ENCODE results near the gene PRKN. TPM values are rescaled to one million over a fixed set of nuclear protein-coding genes. Genes with fewer than 3 reads are reported as not detected.

PRKN gene
- total and polyA plus RNA-seq, 2 donors (not counting 3 experiments of a cell fraction or from before 2014, with no cell fraction given): 0.06 TPM; not detected in 1

DNA sequence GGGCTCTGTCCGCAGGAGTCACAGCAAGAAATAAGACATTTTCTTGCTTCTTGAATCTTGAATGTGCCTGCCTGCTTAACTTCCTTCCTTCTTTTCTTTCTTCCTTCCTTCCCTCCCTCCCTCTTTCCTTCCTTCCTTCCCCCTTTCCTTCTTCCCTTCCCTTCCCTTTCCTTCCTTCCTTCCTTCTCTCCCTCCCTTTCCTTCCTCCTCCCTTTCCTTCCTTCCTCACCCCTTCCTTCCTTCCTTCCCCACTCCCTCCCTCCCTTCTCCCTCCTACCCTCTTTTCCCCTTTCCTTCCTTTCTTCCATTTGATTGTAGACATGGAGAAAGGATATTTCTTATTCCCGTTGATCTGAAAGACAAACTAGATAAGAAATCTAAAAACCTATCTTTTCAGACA, 1016.9 kb downstream of the PRKN start:
- no peak overlapping the region for H3K4me2 ChIP-seq (ENCODE audit: insufficient read depth, low read length)
- ChIA-PET POLR2A (no interaction called here), CTCF (no interaction called here)
- H3K4me1 ChIP-seq (ENCODE audit: control insufficient read depth, extremely low read depth, insufficient read depth, low read length): no peaks in the 10 kb centered on the region
- no peaks in the 10 kb centered on the region for H3K9me1 ChIP-seq (replicated peaks; ENCODE audit: control insufficient read depth, extremely low read depth, insufficient read depth, low read length)
- no peaks in the 10 kb centered on the region for H3K36me3 ChIP-seq (ENCODE audit: control insufficient read depth in 2 of 2, extremely low read depth in 1 of 2, insufficient read depth in 2 of 2, low read length in 2 of 2)
- no peaks in the 10 kb centered on the region for H3K79me2 ChIP-seq (ENCODE audit: control insufficient read depth, insufficient read depth, low read length)
- no peak overlapping the region for H3K4me3 ChIP-seq (replicated peaks in 1 of 3; ENCODE audit: insufficient read depth in 1 of 3, low read depth in 1 of 3, low read length in 3 of 3)
- no peak overlapping the region for H2AFZ ChIP-seq (ENCODE audit: low read depth, low read length)
- intact Hi-C loops (cut with micrococcal nuclease) (no loop called here), dilution Hi-C loops (cut with MboI; ENCODE audit: extremely low pct_ligation_motif_present, low sequenced_read_pairs) (no loop called here)
- FAIRE-seq: no peak
- no peak for TF ChIP-seq JUN (IDR thresholded peaks at IDR 0.05; ENCODE audit: borderline replicate concordance, insufficient read depth, insufficient read length, low read depth)
- TF ChIP-seq POLR2A (IDR thresholded peaks at IDR 0.05; ENCODE audit: low read depth, low read length): no peak
- no peak for TF ChIP-seq POLR2AphosphoS5 (IDR thresholded peaks at IDR 0.05; ENCODE audit: insufficient read depth, low read depth, low read length)
- no peak for TF ChIP-seq FOS (IDR thresholded peaks at IDR 0.05; ENCODE audit: borderline replicate concordance, insufficient read depth, low read length)
- TF ChIP-seq MYC (IDR thresholded peaks at IDR 0.05; ENCODE audit: low read depth, low read length): no peak
- TF ChIP-seq MAX (IDR thresholded peaks at IDR 0.05; ENCODE audit: insufficient read depth, insufficient read length): no peak
- no peak for TF ChIP-seq EZH2 (IDR thresholded peaks at IDR 0.05; ENCODE audit: borderline replicate concordance, low read depth, low read length, severe bottlenecking)
- no peak overlapping the region for H3K9ac ChIP-seq (replicated peaks; ENCODE audit: extremely low read depth, insufficient read depth, low read length)
- H4K20me1 ChIP-seq (replicated peaks; ENCODE audit: control insufficient read depth, extremely low read depth, insufficient read depth, low read length): no peaks in the 10 kb centered on the region
- H3K27ac ChIP-seq (ENCODE audit: insufficient read depth, low read depth, low read length): no peak overlapping the region
- no peak for DNase-seq (ENCODE audit: low read depth, low spot score)
- H3K27me3 ChIP-seq (ENCODE audit: control insufficient read depth in 2 of 2, insufficient read depth in 2 of 2, low read length in 2 of 2): no peaks in the 10 kb centered on the region
- no TSS peak for BruUV-seq (replicated peaks)
- no peaks in the 10 kb centered on the region for H3K9me3 ChIP-seq (replicated peaks; ENCODE audit: control insufficient read depth, insufficient read depth, low read length)

DNA sequence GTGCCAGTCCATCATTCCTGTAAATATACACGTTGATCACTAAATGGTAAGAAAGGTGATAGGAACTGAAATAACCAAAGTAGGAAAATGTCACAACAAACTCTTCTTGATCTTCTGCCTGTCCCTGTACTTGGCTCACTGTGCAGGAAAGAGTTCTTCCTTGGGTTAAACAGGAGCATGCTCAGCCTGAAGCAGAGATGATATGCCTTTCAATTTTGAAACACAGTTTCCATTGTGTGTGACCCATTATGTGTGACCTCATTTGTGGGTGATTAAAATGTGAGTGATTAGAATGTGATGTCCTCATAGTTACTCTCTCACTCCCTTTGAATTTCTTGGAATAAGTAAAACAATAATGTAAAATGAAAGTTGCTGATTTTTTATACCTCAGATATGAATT, 1026.5 kb downstream of the PRKN start:
- Histone ChIP-seq H3K36me3 (ENCODE audit: control insufficient read depth in 2 of 2, extremely low read depth in 1 of 2, insufficient read depth in 2 of 2, low read length in 2 of 2) (no peaks in the 10 kb centered on the region), H3K27ac (ENCODE audit: insufficient read depth, low read depth, low read length) (no peak overlapping the region), H3K9me1 (replicated peaks; ENCODE audit: control insufficient read depth, extremely low read depth, insufficient read depth, low read length) (no peaks in the 10 kb centered on the region), H3K27me3 (ENCODE audit: control insufficient read depth in 2 of 2, insufficient read depth in 2 of 2, low read length in 2 of 2) (no peaks in the 10 kb centered on the region), H3K4me2 (ENCODE audit: insufficient read depth, low read length) (no peak overlapping the region), H4K20me1 (replicated peaks; ENCODE audit: control insufficient read depth, extremely low read depth, insufficient read depth, low read length) (no peaks in the 10 kb centered on the region), H3K4me3 (replicated peaks in 1 of 3; ENCODE audit: insufficient read depth in 1 of 3, low read depth in 1 of 3, low read length in 3 of 3) (no peak overlapping the region), H2AFZ (ENCODE audit: low read depth, low read length) (no peak overlapping the region), H3K9ac (replicated peaks; ENCODE audit: extremely low read depth, insufficient read depth, low read length) (no peak overlapping the region), H3K79me2 (ENCODE audit: control insufficient read depth, insufficient read depth, low read length) (no peaks in the 10 kb centered on the region), H3K9me3 (replicated peaks; ENCODE audit: control insufficient read depth, insufficient read depth, low read length) (no peaks in the 10 kb centered on the region), H3K4me1 (ENCODE audit: control insufficient read depth, extremely low read depth, insufficient read depth, low read length) (no peaks in the 10 kb centered on the region)
- BruUV-seq (replicated peaks): no TSS peak
- no peak for DNase-seq (ENCODE audit: low read depth, low spot score)
- FAIRE-seq: no peak
- ChIA-PET POLR2A (no interaction called here), CTCF (no interaction called here)
- TF ChIP-seq GATA2 (IDR thresholded peaks at IDR 0.05; ENCODE audit: insufficient read depth, insufficient read length, low read depth, low read length) (no peak), JUN (IDR thresholded peaks at IDR 0.05; ENCODE audit: borderline replicate concordance, insufficient read depth, insufficient read length, low read depth) (no peak), EZH2 (IDR thresholded peaks at IDR 0.05; ENCODE audit: borderline replicate concordance, low read depth, low read length, severe bottlenecking) (no peak), FOS (IDR thresholded peaks at IDR 0.05; ENCODE audit: borderline replicate concordance, insufficient read depth, low read length) (no peak), MYC (IDR thresholded peaks at IDR 0.05; ENCODE audit: low read depth, low read length) (no peak), POLR2A (IDR thresholded peaks at IDR 0.05; ENCODE audit: low read depth, low read length) (no peak), POLR2AphosphoS5 (IDR thresholded peaks at IDR 0.05; ENCODE audit: insufficient read depth, low read depth, low read length) (no peak), MAX (IDR thresholded peaks at IDR 0.05; ENCODE audit: insufficient read depth, insufficient read length) (no peak)
- TF ChIP-seq, protein P1, sequence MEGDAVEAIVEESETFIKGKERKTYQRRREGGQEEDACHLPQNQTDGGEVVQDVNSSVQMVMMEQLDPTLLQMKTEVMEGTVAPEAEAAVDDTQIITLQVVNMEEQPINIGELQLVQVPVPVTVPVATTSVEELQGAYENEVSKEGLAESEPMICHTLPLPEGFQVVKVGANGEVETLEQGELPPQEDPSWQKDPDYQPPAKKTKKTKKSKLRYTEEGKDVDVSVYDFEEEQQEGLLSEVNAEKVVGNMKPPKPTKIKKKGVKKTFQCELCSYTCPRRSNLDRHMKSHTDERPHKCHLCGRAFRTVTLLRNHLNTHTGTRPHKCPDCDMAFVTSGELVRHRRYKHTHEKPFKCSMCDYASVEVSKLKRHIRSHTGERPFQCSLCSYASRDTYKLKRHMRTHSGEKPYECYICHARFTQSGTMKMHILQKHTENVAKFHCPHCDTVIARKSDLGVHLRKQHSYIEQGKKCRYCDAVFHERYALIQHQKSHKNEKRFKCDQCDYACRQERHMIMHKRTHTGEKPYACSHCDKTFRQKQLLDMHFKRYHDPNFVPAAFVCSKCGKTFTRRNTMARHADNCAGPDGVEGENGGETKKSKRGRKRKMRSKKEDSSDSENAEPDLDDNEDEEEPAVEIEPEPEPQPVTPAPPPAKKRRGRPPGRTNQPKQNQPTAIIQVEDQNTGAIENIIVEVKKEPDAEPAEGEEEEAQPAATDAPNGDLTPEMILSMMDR (IDR thresholded peaks at IDR 0.05; ENCODE audit: extremely low read depth in 1 of 2, insufficient read depth in 1 of 2, low read depth in 1 of 2, low read length in 2 of 2): no peak
- dilution Hi-C loops (cut with MboI; ENCODE audit: extremely low pct_ligation_motif_present, low sequenced_read_pairs) (no loop called here), intact Hi-C loops (cut with micrococcal nuclease) (no loop called here)

All from endothelial cell of umbilical vein (primary cell).